ENCODE results near the gene PSMD4.
A peak's percentile ranks its signal among the peaks of the same experiment; 100 is the strongest.

The PSMD4 gene

GRCh38 chr1:151281969-151282882, 27.7 kb downstream of the PSMD4 start, which contains the start of gene ZNF687:
TSS of gene ZNF687 (plus strand) at chr1:151282299. CDS start at chr1:151286292, 3,993 bp downstream.
- H3K4me1 ChIP-seq (ENCODE audit: control insufficient read depth, insufficient read depth, low read length), result no peaks in the 10 kb centered on the region
- H3K27ac ChIP-seq (ENCODE audit: low read depth, low read length), result peak within 1 kb of the TSS; percentile 100

GRCh38 chr1:151282883-151283725, 28.6 kb downstream of the PSMD4 start:
- Histone ChIP-seq H3K27ac (ENCODE audit: low read depth, low read length) (peak overlapping the region; percentile 100), H3K36me3 (ENCODE audit: control insufficient read depth, insufficient read depth, low read length) (peaks cover 12% of the 10 kb centered on the region), H3K27me3 (ENCODE audit: control insufficient read depth, insufficient read depth, low read length) (no peaks in the 10 kb centered on the region), H3K4me1 (ENCODE audit: control insufficient read depth, insufficient read depth, low read length) (no peaks in the 10 kb centered on the region), H3K9ac (ENCODE audit: low read length) (peak overlapping the region; percentile 85), H3K4me3 (ENCODE audit: low read length) (peak overlapping the region; percentile 88)

More at GRCh38 chr1:151281969-151282882, 27.7 kb downstream of the PSMD4 start, which contains the start of gene ZNF687:
- H3K4me3 ChIP-seq (ENCODE audit: low read length), result peak within 1 kb of the TSS; percentile 88
- H3K36me3 ChIP-seq (ENCODE audit: control insufficient read depth, insufficient read depth, low read length), result peaks cover 3% of the 10 kb centered on the region
- peak within 1 kb of the TSS; percentile 95 for H3K9ac ChIP-seq (ENCODE audit: low read length)
- no peaks in the 10 kb centered on the region for H3K27me3 ChIP-seq (ENCODE audit: control insufficient read depth, insufficient read depth, low read length)

GRCh38 chr1:151284013-151284577, 29.6 kb downstream of the PSMD4 start:
- Histone ChIP-seq H3K9ac (ENCODE audit: low read length) (no peak overlapping the region), H3K4me1 (ENCODE audit: control insufficient read depth, insufficient read depth, low read length) (no peaks in the 10 kb centered on the region), H3K27me3 (ENCODE audit: control insufficient read depth, insufficient read depth, low read length) (no peaks in the 10 kb centered on the region), H3K27ac (ENCODE audit: low read depth, low read length) (no peak overlapping the region), H3K36me3 (ENCODE audit: control insufficient read depth, insufficient read depth, low read length) (peaks cover 22% of the 10 kb centered on the region), H3K4me3 (ENCODE audit: low read length) (no peak overlapping the region)

GRCh38 chr1:151286619-151287340, 32.2 kb downstream of the PSMD4 start:
- no peak overlapping the region for H3K27ac ChIP-seq (ENCODE audit: low read depth, low read length)
- H3K9ac ChIP-seq (ENCODE audit: low read length), result no peak overlapping the region
- no peaks in the 10 kb centered on the region for H3K27me3 ChIP-seq (ENCODE audit: control insufficient read depth, insufficient read depth, low read length)
- H3K36me3 ChIP-seq (ENCODE audit: control insufficient read depth, insufficient read depth, low read length), result peaks cover 42% of the 10 kb centered on the region
- H3K4me1 ChIP-seq (ENCODE audit: control insufficient read depth, insufficient read depth, low read length), result no peaks in the 10 kb centered on the region
- no peak overlapping the region for H3K4me3 ChIP-seq (ENCODE audit: low read length)

- Histone ChIP-seq H3K27me3 (ENCODE audit: control insufficient read depth, insufficient read depth, low read length) (no peaks in the 10 kb centered on the region), H3K4me1 (ENCODE audit: control insufficient read depth, insufficient read depth, low read length) (no peaks in the 10 kb centered on the region), H3K27ac (ENCODE audit: low read depth, low read length) (no peak overlapping the region), H3K36me3 (ENCODE audit: control insufficient read depth, insufficient read depth, low read length) (peaks cover 46% of the 10 kb centered on the region), H3K9ac (ENCODE audit: low read length) (no peak overlapping the region), H3K4me3 (ENCODE audit: low read length) (no peak overlapping the region)
Observed at GRCh38 chr1:151287341-151287699, 32.8 kb downstream of the PSMD4 start.

GRCh38 chr1:151287767-151288500, 33.4 kb downstream of the PSMD4 start:
- Histone ChIP-seq H3K36me3 (ENCODE audit: control insufficient read depth, insufficient read depth, low read length) (peaks cover 52% of the 10 kb centered on the region), H3K4me1 (ENCODE audit: control insufficient read depth, insufficient read depth, low read length) (no peaks in the 10 kb centered on the region), H3K4me3 (ENCODE audit: low read length) (no peak overlapping the region), H3K27ac (ENCODE audit: low read depth, low read length) (no peak overlapping the region), H3K9ac (ENCODE audit: low read length) (no peak overlapping the region), H3K27me3 (ENCODE audit: control insufficient read depth, insufficient read depth, low read length) (no peaks in the 10 kb centered on the region)

GRCh38 chr1:151288502-151288901, 34.0 kb downstream of the PSMD4 start:
- Histone ChIP-seq H3K27ac (ENCODE audit: low read depth, low read length) (no peak overlapping the region), H3K4me3 (ENCODE audit: low read length) (no peak overlapping the region), H3K36me3 (ENCODE audit: control insufficient read depth, insufficient read depth, low read length) (peaks cover 58% of the 10 kb centered on the region), H3K27me3 (ENCODE audit: control insufficient read depth, insufficient read depth, low read length) (no peaks in the 10 kb centered on the region), H3K4me1 (ENCODE audit: control insufficient read depth, insufficient read depth, low read length) (no peaks in the 10 kb centered on the region), H3K9ac (ENCODE audit: low read length) (no peak overlapping the region)

GRCh38 chr1:151289080-151289935, 34.8 kb downstream of the PSMD4 start:
- Histone ChIP-seq H3K27ac (ENCODE audit: low read depth, low read length) (no peak overlapping the region), H3K36me3 (ENCODE audit: control insufficient read depth, insufficient read depth, low read length) (peaks cover 66% of the 10 kb centered on the region), H3K4me1 (ENCODE audit: control insufficient read depth, insufficient read depth, low read length) (no peaks in the 10 kb centered on the region), H3K4me3 (ENCODE audit: low read length) (no peak overlapping the region), H3K9ac (ENCODE audit: low read length) (no peak overlapping the region), H3K27me3 (ENCODE audit: control insufficient read depth, insufficient read depth, low read length) (no peaks in the 10 kb centered on the region)

GRCh38 chr1:151289991-151290708, 35.6 kb downstream of the PSMD4 start:
- Histone ChIP-seq H3K4me1 (ENCODE audit: control insufficient read depth, insufficient read depth, low read length) (no peaks in the 10 kb centered on the region), H3K9ac (ENCODE audit: low read length) (no peak overlapping the region), H3K27ac (ENCODE audit: low read depth, low read length) (no peak overlapping the region), H3K36me3 (ENCODE audit: control insufficient read depth, insufficient read depth, low read length) (peaks cover 73% of the 10 kb centered on the region), H3K27me3 (ENCODE audit: control insufficient read depth, insufficient read depth, low read length) (no peaks in the 10 kb centered on the region), H3K4me3 (ENCODE audit: low read length) (no peak overlapping the region)

GRCh38 chr1:151290709-151291303, 36.3 kb downstream of the PSMD4 start:
- H3K4me1 ChIP-seq (ENCODE audit: control insufficient read depth, insufficient read depth, low read length), result no peaks in the 10 kb centered on the region
- no peaks in the 10 kb centered on the region for H3K27me3 ChIP-seq (ENCODE audit: control insufficient read depth, insufficient read depth, low read length)
- H3K9ac ChIP-seq (ENCODE audit: low read length), result no peak overlapping the region
- H3K27ac ChIP-seq (ENCODE audit: low read depth, low read length), result no peak overlapping the region
- H3K36me3 ChIP-seq (ENCODE audit: control insufficient read depth, insufficient read depth, low read length), result peaks cover 78% of the 10 kb centered on the region
- H3K4me3 ChIP-seq (ENCODE audit: low read length), result no peak overlapping the region
